HG03575 (cell line): ENCODE data around the gene SNRPA.

ENCODE experiments used
- ATAC-seq: cut with Tn5 transposase; IDR thresholded peaks from one replicate; pipeline ENCODE4 v1.9.1; 2021; ENCODE audit not compliant: unreplicated experiment, insufficient number of reproducible peaks, low FRiP score; ENCODE audit errors: extremely low read depth

The SNRPA gene

GRCh38 chr19:40741527-40742390, 9.2 kb upstream of the SNRPA start:
- no peak for ATAC-seq

DNA sequence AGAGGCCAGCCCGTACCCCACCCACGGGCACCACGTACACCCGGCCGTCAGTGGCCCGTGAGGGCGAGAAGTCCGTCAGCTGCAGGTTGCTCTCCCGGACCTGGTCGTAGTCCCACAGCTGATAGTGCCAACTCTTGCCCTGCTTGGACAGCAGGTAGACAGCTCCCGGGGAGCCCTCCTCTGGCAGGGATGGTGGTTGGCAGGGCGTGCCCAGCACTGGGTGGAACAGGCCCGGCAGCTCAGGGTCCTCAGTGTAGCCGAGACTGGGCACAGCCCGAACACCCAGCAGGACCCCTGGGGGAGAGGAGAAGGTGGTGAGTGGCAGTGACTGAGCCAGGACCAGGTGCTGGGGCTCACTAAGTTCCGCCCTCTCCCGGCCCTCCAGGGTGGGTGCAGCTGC, 8.5 kb upstream of the SNRPA start:
- no peak for ATAC-seq

- no peak for ATAC-seq
Observed at GRCh38 chr19:40742886-40743285, 8.1 kb upstream of the SNRPA start.

- ATAC-seq, result no peak
Observed at GRCh38 chr19:40743926-40744325, 7.1 kb upstream of the SNRPA start.

DNA sequence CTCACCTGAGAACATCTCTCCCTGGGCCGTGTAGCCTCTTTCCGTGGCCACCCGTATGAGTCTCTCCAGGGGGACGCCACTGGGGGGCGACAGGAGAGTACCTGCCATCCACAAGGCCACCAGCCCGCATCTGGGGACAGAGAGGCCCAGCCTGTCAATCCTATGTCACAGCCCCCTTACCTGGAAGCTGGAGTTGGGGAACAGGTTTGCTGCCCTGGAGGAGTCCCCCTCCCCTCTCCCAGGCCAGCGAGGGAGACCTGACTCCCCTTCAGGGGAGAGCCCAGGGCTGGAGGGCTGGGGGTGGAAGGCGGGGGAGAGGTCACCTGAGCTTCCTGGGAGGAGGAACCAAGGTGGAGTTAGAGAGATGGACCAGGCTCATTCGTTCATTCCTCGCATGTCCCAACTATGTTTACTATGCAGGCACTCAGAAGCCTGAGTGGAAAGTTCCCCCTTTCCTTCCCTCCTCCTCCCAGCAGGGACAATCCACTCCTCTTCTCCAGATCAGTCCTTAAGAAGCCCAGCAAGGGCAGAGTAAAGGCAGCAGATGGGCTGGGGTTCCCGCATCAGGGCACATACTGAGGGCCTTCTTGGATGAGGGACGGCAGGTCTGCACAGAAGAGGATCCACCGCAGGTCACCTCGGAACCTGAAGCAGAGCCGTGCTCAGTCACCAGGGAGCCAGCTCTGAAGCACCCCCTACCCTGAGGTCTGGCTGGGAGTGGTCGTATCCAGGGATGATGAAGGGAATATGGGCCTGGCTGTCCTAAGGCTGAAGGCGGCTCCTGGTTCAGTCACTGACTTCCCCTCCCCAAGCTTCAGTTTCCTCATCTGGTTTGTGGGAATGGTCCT, 6.2 kb upstream of the SNRPA start:
- no peak for ATAC-seq

- ATAC-seq, result no peak
Observed at GRCh38 chr19:40745402-40745780, 5.6 kb upstream of the SNRPA start.

DNA sequence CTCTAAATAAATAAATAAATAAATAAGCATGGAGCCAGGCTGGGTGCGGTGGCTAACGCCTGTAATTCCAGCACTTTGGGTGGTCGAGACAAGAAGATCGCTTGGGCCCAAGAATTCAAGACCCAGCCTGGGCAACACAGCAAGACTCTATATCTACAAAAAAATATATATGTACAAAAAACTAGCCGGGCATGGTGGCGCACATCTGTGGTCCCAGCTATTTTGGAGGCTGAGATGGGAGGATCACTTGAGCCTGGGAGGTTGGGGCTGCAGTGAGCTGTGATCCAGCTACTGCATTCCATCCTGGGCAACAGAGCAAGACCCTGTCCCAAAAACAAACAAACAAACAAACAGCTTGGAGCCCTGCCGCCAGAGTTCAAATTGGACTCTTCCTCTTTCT, 3.5 kb upstream of the SNRPA start:
- ATAC-seq, result no peak

GRCh38 chr19:40750058-40750873, 737 bp upstream of the SNRPA start, which contains the start of gene ACTMAP:
ACTMAP (minus strand) TSS chr19:40750477; CDS start chr19:40749803, 674 bp downstream.
- ATAC-seq, result peak; percentile 58

DNA sequence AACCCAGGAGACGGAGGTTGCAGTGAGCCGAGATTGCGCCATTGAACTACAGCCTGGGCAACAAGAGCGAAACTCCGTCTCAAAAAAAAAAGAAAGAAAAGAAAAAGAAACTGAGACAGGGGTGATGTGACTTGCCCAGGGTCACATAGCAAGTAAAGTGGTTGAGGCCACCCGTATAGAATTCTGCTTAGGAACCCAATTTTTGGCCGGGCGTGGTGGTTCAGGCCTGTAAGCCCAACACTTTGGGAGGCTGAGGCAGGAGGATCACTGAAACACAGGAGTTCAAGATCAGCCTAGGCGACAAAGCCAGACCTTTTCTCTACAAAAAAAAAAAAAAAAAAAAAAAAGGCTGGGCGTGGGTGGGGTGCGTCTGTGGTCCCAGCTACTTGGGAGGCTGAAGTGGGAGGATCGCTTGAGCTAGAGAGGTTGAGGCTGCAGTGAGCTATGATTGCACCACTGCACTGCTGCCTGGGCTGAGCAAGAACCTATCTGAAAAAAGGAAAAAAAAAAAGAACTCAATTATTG, 1.3 kb downstream of the SNRPA start:
- no peak for ATAC-seq

DNA sequence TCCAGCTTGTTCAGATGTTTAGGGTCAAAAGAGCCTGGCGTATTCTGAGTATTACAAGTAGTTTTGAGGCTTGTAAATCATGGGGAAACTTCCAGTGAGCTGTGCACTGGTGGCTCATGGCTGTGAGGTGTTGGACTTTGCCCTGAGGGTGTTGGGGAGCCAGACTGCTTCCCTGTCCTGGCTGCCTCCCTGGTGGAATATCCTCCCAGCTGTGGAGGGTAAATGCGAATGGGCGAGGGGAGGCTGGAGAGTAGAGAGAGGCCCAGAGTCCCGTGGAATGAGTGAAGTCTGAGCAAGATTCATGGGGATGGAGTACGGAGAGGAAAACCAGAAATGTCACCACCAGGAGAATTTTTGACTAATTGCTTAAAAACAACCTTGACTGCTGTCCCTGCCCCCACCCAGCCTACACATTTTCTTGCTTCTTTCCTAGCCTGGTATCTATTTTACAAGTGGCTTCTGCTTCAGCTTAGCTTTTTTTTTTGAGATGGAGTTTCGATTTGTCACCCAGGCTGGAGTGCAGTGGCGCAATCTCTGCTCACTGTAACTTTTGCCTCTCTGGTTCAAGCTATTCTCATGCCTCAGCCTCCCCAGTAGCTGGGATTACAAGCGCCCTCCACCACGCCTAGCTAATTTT, 3.7 kb downstream of the SNRPA start:
- ATAC-seq, result no peak

GRCh38 chr19:40755248-40755624, 4.2 kb downstream of the SNRPA start:
- no peak for ATAC-seq

GRCh38 chr19:40755791-40756190, 4.8 kb downstream of the SNRPA start:
- ATAC-seq, result no peak

GRCh38 chr19:40756502-40757110, 5.6 kb downstream of the SNRPA start:
- ATAC-seq, result no peak

DNA sequence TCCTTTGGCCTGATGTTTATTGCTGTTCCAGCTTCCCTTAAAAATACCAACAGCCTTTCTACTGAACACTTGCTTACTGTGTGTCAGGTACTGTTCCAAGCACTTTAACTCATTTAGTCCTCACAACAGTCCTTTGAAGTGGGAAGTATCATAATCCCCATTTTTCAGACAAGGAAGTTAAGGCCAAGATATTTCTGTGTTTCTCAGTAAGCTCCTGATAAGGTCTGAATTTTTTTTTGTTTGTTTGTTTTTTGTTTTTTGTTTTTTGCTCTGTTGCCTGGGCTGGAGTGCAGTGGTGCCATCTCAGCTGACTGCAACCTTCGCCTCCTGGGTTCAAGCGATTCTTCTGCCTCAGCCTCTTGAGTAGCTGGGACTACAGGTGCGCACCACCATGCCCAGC, 7.5 kb downstream of the SNRPA start:
- ATAC-seq, result no peak

DNA sequence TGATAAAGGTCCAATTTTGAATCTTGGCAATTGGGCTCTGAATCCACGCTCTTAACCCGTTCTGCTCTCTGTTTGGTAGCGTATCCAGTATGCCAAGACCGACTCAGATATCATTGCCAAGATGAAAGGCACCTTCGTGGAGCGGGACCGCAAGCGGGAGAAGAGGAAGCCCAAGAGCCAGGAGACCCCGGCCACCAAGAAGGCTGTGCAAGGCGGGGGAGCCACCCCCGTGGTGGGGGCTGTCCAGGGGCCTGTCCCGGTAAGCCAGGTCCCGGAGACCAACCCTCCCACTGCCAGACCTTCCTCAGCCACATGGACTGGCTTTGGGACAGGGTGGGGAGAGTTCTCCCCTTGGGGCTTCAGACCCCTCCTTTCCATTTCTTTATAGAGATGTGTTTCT, 8.3 kb downstream of the SNRPA start:
- no peak for ATAC-seq

DNA sequence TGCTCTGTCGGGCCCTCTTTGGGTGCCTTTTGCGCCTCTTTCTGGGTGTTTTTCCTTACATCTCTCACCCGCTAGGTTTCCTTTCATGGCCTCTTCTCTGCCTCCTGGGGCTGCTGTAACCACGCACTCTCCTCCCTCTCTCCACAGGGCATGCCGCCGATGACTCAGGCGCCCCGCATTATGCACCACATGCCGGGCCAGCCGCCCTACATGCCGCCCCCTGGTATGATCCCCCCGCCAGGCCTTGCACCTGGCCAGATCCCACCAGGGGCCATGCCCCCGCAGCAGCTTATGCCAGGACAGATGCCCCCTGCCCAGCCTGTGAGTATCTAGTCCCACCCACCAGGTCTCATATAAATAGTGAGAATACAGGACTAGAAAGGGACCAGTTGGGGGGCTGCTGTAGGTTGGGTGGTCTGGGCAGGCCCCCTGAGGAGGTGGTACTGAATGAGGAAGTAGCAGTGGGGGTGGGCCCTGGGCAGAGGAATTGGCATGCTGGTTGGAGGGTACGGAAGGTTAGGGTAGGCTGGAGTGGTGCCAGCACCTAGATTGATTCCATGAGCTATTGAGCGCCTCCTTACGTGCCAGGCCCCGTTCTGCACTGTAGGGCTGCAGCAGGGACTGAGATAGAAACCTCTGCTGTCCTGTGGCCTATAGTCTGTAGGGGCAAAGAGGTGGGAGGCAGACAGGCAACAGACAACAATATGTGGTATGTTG, 11.9 kb downstream of the SNRPA start:
- ATAC-seq, result no peak

DNA sequence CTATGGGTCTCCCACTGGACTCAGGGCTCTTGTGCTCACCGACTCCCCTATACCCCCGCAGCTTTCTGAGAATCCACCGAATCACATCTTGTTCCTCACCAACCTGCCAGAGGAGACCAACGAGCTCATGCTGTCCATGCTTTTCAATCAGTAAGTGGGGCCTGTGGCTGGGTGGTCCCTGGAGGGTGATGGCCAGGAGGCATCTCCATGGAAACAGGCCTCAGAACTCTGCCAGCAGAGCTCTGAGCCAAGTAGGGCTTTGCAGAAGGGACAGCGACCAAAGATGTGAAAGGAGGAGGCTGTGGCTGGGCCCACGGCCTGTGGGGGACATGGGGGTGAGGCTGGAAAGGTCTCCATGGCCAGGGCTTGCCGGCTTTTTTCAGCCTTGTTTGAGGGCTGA, 12.5 kb downstream of the SNRPA start:
- no peak for ATAC-seq

- no peak for ATAC-seq
Observed at GRCh38 chr19:40763963-40764362, 13.0 kb downstream of the SNRPA start.
